HG03039 (cell line): ENCODE measurements around the gene MED10.

ENCODE experiments used
- ATAC-seq: cut with Tn5 transposase; IDR thresholded peaks from one replicate; pipeline ENCODE4 v1.9.1; 2021; ENCODE audit warnings: mild to moderate bottlenecking, moderate library complexity; ENCODE audit not compliant: unreplicated experiment

The MED10 gene, protein sequence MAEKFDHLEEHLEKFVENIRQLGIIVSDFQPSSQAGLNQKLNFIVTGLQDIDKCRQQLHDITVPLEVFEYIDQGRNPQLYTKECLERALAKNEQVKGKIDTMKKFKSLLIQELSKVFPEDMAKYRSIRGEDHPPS

DNA sequence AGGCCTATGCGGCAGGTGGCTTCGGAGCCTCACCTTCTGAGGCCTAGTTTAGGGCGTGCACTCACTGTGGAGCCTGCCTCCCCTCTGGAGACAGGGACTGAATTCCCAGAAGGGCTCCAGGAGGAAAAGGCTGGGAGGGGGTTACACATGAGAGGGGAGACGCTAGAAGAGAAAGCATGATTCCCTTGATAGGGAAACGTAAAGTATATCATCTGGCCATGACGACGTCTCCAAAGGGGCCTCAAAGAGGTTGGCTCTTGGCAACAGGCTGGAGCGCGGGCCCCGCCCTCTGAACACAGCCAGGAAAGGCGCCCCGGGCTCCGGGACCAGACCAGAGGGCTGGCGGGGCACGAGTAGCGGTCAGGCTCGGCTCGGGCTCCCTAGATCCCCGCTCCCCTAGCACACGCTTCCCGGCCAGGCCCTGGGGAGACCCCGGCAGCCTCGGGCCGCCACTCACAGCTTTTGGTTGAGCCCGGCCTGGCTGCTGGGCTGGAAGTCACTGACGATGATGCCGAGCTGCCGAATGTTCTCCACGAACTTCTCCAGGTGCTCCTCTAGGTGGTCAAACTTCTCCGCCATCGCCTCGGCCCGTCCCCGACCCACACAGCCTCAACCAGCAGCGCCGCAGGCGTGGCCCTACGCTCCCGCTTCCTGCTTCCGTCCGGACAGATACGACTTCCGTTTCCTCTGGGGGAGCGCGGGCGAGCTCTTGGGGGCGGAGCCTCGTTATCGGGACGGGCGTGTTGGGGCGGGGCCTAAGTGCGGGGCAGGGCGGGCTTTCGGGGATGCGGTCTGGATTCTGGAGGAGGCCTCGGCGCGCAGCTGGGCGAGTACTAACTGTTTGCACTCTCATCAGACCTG lies at the start of gene MED10:
Gene MED10, minus strand, starts transcription at position 643 of the 861 bp plus-strand sequence. Its CDS starts 64 bp downstream, at position 579.
- ATAC-seq = peak; percentile 98

DNA sequence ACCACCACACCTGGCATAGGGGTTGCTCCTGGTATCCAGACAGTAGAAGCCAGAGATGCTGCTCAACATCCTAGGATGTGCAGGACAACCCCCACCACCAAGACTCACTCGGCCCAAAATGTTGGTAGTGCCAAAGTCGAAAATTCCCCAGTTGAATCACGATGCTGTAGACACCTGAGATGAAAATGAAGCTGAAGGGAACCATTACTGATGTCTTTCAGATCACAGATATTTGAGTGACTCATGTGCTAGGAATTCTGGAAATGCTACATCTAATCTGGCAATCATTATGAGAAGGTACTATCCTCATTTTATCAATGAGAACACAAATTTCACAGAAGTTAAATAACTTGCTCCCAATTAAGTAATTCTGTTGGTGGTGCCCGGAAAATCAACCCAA lies 49.3 kb upstream of the MED10 start:
- ATAC-seq = no peak

- ATAC-seq = no peak
These were observed 46.4 kb upstream of the MED10 start for GRCh38 chr5:6424700-6425099.

- no peak for ATAC-seq
These were observed 45.8 kb upstream of the MED10 start for GRCh38 chr5:6424110-6424659.

DNA sequence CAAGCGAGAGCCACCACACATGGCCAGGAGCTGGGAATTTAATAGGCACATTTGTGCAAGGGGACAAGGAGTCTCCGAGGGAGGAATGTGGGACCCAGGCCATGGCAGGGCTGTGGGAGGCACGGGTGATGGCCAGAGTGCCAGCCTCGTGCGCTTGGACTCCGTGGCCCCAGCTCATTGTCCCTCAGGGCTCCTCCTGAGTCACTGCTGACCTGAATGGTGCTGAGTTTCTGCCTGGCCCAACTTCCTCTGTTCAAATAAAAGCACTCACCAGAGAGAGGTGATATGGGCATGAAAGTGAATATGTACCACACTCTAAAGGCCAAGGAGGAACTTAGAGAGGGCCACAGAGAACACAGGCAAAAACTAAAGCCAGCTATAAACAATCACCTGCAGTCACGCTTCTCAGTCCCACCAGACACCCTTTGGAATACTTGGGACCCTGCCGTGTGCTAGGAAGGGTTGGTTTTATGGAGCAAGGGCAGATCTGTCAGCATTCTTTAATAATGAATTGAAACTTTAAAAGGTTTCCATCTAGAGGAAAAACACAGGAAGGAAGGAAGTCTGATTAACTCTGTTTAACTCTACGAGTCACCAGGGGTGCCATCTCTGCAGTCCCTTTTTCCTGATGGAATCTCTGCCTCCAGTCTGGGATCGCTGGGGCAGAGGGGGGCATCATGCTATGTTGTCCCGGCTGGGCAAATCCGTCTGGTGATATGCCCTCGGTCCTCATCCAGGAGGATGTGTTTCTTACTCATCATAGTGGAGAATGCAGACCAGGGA lies 45.2 kb upstream of the MED10 start:
- ATAC-seq = no peak

DNA sequence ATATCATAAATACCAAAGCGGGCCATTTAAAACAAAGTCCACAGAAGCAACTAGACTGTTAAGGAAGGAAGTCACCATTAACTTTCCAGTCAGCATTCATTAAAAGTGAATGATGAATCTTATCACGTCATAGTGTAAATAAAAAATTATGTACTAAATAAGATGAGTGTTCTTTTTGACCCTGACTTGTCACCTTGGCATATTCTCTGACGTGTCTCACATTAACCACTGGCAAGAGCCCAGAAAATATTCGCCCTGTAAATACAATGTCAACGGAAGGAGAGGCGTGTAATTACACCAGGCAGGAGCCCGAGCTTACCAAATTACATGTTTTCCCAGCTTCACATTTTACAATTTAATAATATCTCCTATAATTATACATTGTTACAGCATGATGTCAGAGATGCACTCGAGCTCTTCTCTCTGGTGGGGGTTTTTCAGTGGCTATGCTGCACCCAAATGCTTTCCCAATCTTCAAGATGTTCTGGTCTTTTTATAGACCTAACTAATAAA lies 41.0 kb upstream of the MED10 start:
- ATAC-seq = no peak

DNA sequence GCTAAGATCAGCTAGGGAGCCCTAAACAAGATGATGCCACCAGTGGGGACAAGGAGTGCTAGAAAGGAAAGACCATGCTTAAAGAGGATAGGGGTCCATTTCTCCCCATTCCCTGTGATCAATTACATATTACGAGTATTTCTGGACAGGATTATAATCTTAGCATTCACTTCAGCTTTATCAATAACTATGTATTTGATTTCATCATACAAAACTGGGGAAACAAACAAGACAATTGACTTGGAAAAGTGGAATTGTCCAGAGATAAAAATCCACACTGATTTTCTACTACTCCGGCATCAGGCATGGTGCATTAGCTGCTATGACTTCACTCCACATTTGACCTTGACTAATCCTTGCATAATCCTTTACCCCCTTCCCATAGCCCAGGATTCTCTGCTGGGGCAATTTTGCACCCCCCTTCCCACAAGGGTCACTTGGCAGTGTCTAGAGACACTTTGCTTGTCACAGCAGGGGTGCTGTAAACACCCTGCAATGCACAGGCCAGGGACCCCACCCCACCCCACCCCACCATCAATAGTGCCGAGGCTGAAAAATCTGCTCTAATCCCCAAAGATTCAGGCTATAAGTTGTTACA lies 40.4 kb upstream of the MED10 start:
- no peak for ATAC-seq

DNA sequence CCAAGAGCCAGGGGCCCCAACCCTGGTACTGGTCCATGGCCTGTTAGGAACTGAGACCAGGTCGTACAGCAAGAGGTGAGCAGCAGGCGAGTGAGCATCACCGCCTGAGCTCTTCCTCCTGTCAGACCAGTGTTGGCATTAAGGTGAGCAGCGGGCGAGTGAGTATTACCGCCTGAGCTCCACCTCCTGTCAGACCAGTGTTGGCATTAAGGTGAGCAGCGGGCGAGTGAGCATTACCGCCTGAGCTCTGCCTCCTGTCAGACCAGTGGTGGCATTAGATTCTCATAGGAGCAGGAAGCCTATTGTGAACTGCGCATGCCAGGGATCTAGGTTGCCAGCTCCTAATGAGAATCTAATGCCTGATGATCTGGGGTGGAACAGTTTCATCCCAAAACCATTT lies 39.3 kb upstream of the MED10 start:
- ATAC-seq = no peak

DNA sequence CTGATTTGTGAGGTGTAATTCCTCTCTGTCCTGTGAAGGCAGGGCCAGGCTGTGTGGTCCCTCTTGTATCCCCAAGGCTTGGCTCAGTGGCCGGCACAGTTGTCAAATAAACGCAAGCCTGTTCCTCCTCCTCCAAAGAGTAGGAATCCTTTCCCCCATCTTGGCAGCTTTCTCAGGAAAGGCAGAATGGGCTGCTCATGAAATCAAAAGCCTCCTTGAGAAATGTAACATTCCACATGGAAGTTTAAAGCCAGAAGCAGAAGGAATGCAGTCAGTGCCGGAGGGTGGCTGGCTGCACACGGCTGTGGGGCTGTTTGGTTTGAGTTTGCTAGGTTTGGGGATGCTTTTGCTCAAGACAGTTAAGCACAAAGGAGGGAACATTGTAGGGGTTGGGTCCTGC lies 34.5 kb upstream of the MED10 start:
- ATAC-seq = no peak

DNA sequence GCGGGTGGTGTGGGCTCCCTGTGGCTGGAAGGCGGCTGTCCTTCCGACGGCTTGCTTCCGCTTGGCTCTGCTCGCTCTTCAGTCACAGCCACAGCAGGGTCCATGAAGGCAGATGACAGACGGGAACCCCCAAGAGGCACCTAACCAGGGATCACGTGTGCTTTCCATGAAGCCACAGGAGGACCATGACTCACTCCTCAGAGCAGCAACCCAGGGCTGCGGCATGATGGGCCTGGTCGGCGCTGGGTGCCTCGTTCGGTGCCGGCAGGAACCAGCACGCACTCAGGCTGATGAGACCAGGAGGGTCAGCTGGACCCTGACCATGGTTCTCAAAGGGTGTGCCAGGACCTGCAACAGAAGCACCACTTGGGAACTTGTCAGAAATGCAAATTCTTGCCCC lies 32.8 kb upstream of the MED10 start:
- ATAC-seq = no peak

DNA sequence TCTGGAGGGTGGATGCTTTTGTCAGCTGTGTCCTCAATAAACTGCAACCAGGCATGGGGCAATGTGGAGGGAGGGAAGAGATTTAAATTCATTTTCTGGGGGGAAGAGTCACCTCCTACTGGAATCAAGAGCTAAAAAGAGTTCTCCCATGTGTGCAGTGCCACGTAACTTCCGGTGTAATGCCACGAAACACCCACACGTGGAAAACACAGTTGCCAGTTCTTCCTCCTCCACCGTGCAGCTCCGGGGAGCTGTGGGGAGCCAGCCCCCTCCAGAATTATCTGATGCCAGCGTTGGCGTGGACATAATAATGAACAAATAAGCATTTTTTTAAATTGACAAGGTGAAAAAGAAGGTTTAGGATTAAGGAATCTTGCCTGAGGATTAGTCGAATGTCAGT lies 32.1 kb upstream of the MED10 start:
- no peak for ATAC-seq

DNA sequence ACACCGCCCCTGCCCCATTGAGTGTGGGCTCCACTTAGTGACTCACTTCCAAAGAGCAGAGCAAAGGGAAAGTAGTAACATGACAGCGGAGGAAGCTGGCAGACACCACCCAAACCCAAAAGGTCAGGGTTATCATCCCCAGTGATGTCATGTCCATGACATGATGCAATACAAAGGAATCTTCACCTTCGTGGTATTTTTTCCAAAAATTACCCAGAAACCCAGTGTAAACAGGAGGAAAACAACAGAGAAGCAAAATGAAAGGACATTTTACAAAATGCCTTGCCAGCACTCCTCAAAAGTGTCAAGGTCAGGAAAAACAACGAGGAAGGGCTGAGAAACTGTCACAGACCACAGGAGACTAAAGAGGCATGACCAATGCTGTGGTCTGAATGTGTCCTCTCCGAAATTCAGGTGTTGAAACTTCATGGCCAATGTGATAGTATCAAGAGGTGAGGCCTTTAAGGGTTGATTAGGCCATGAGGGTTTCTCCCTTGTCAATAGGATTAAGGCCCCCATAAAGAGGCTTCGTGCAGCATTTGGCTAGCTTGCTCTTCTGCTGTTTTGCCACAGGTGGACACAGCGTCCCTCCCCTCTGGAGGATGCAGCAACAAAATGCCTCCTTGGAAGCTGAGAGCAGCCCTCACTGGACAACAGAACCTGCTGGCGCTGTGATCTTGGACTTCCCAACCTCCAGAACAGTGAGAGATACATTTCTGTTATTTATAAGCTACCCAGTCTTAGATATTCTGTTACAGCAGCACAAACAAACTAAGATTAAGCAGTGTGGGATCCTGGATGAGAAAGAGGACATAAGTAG lies 30.5 kb upstream of the MED10 start:
- no peak for ATAC-seq

DNA sequence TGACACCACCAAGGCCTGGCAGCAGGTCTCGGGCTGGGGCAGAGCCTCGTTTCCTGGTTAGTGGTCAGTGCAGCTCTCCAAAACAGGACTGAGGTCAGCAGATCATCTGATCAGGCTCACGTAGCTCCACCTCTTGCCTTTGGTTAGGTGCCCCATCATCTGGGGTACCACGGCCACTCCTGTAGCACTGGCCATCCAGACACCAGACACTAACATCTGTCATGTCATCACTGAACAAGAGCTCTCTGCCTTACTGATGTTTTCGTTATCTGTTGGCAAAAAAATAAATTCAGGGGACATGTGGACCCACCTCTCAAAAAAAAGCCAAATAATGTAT lies 29.9 kb upstream of the MED10 start:
- no peak for ATAC-seq

DNA sequence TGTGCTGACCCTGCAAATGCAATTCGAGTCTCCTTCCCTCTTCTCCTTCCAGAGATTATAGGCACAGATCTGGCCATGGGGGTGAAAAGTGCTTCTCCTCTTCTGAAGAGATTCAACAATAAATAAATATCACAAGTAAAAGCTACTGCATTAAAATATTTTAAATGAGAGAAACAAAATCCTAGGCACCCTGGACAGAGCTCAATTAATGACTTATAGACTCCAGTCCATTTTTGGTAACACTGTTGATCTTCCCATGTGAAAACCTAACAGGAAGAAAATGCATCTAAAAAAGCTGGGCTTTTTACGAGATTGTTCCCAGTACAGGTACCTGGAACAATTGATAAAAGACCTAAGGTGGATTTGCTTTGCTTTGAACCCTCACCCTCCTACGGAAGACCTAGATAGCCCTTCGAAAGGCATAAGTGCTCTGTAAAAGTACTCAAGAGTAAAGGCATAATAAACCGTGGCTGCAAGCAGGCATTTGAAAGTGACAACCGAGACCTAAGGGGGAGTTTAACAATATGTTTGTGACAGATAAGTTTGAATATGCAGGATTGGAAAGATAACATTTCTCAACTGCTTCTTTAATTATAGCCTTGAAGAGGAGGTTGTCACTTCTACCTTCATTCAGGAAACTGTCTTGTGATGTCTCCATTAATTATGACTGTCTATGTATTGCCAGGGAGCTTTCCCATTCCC lies 29.4 kb upstream of the MED10 start:
- no peak for ATAC-seq

DNA sequence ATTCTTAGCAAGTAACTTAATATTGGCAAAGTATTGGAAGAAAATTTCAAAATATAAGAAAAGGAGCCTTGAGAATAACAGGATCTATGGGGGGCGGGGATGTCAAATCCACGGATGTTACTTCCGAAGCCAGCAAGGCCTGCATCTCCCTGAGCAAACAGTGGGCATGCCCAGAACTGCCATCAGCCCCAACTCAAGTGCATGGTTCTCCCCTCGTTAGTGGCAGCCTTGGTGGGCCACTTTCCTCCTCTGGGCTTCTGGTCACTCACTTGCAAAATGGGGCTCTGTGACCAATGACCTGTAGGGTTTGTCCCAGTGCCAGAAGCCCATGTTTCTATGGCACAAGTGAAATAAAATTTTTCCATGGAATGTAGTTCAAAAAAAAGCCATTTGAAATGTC lies 27.2 kb upstream of the MED10 start:
- ATAC-seq = no peak

GRCh38 chr5:6404129-6404528 lies 25.8 kb upstream of the MED10 start:
- no peak for ATAC-seq

DNA sequence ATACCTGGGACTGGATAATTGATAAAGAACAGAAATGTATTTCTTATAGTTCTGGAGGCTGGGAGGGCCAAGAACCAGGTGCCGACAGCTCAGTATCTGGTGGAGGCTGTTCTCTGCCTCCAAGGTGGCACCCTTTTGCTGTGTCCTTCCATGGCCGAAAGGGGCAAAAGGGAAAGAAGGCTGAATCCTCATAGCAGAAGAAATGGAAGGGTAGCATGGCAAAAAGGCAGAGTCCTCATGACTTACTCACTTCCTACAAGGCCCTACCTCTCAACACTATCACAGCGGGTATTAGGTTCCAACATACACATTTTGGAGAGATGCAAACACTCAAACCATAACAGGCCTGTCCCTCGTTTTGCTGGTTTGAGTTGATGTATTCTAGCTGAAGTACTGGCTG lies 25.1 kb upstream of the MED10 start:
- ATAC-seq = no peak

DNA sequence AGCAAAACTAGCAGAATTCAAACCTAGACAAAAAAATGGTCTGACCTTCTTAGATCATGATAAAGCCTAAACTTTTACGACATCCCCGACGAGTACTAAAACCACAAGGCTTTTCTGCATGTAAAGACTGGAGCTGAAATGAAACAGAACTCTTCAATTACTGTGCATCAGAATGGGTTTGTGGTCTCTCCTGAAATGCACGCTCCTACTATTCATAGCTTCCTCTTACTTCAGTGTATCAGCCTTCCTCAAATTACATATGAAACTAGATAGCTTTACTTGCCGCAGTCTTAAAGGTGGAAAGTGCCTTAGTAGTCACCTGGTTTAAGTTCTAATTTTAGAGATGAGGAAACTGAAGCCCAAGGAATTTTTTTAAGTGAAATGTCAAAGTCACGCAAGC lies 24.6 kb upstream of the MED10 start:
- no peak for ATAC-seq

GRCh38 chr5:6401410-6401809 lies 23.1 kb upstream of the MED10 start:
- ATAC-seq = no peak
